ENCODE measurements around the gene PTPRC.

The PTPRC gene

GRCh38 chr1:198711837-198712236, 73.0 kb downstream of the PTPRC start:
- DNase-seq, result no peak

- no peak for DNase-seq
Measured at GRCh38 chr1:198713081-198713480, 74.2 kb downstream of the PTPRC start.

GRCh38 chr1:198714271-198714670, 75.4 kb downstream of the PTPRC start:
- DNase-seq, result no peak

GRCh38 chr1:198716051-198716450, 77.2 kb downstream of the PTPRC start:
- no peak for DNase-seq

GRCh38 chr1:198717510-198717909, 78.7 kb downstream of the PTPRC start:
- DNase-seq, result no peak

- no peak for DNase-seq
Measured at GRCh38 chr1:198723127-198723526, 84.3 kb downstream of the PTPRC start.

GRCh38 chr1:198725090-198725489, 86.2 kb downstream of the PTPRC start:
- DNase-seq, result no peak

- no peak for DNase-seq
Measured at GRCh38 chr1:198726455-198726854, 87.6 kb downstream of the PTPRC start.

- DNase-seq, result no peak
Measured at GRCh38 chr1:198729195-198729863, 90.5 kb downstream of the PTPRC start.

GRCh38 chr1:198730952-198731351, 92.1 kb downstream of the PTPRC start:
- no peak for DNase-seq

- DNase-seq, result no peak
Measured at GRCh38 chr1:198734323-198735008, 95.6 kb downstream of the PTPRC start.

- DNase-seq, result no peak
Measured at GRCh38 chr1:198741744-198742143, 102.9 kb downstream of the PTPRC start.

- no peak for DNase-seq
Measured at GRCh38 chr1:198747127-198747526, 108.3 kb downstream of the PTPRC start.

- no peak for DNase-seq
Measured at GRCh38 chr1:198749279-198749678, 110.4 kb downstream of the PTPRC start.

GRCh38 chr1:198750081-198750480, 111.2 kb downstream of the PTPRC start:
- no peak for DNase-seq

- no peak for DNase-seq
Measured at GRCh38 chr1:198751741-198752140, 112.9 kb downstream of the PTPRC start.

GRCh38 chr1:198754670-198755069, 115.8 kb downstream of the PTPRC start:
- no peak for DNase-seq

- no peak for DNase-seq
Measured at GRCh38 chr1:198755715-198756114, 116.9 kb downstream of the PTPRC start.

- DNase-seq, result no peak
Measured at GRCh38 chr1:198756470-198756869, 117.6 kb downstream of the PTPRC start.

GRCh38 chr1:198761859-198762616, 123.2 kb downstream of the PTPRC start:
- DNase-seq, result no peak

GRCh38 chr1:198763298-198763714, 124.5 kb downstream of the PTPRC start:
- no peak for DNase-seq

GRCh38 chr1:198764748-198765147, 125.9 kb downstream of the PTPRC start:
- no peak for DNase-seq

GRCh38 chr1:198765416-198765815, 126.6 kb downstream of the PTPRC start:
- DNase-seq, result no peak

All from C1 segment of cervical spinal cord (tissue), 14 donors.